Natural killer cell (primary cell): ENCODE measurements around the gene SORCS2. TPM values are rescaled to one million over a fixed set of nuclear protein-coding genes. Genes with fewer than 3 reads are reported as not detected.

Source experiments
- ATAC-seq, 3 donors: fragments of 150-1000 bp in 2 of 3; fragments of 200-7000 bp in 1 of 3; cut with Tn5 transposase; 1 replicate in 1 of 3; 2 replicates in 2 of 3; pipeline ENCODE4 v1.10.0; 2021; ENCODE audit warnings: mild to moderate bottlenecking in 2 of 3, moderate library complexity in 2 of 3
- DNase-seq, 2 donors: peaks; one replicate each; pipeline versions ENCODE4 v3.0.0 to v3.0.0-alpha.2; 2013 to 2021; ENCODE audit warnings: mixed read lengths in 1 of 2
- H3K27ac ChIP-seq: one replicate; pipeline ENCODE4 v1.5.1; 2013; ENCODE audit warnings: mild to moderate bottlenecking, low read length
- H3K27me3 ChIP-seq: one replicate; pipeline ENCODE4 v1.6.1; 2013; ENCODE audit warnings: low read length; ENCODE audit not compliant: control insufficient read depth, insufficient read depth
- H3K36me3 ChIP-seq: one replicate; pipeline ENCODE4 v1.6.1; 2013; ENCODE audit warnings: low read length; ENCODE audit not compliant: control insufficient read depth, insufficient read depth
- H3K4me1 ChIP-seq: one replicate; pipeline ENCODE4 v1.6.1; 2013; ENCODE audit warnings: low read length; ENCODE audit not compliant: control insufficient read depth, insufficient read depth
- H3K4me3 ChIP-seq: one replicate; pipeline ENCODE4 v1.5.1; 2013; ENCODE audit warnings: low read length
- H3K9me3 ChIP-seq: one replicate; pipeline ENCODE4 v1.6.1; 2013; ENCODE audit warnings: low read length; ENCODE audit not compliant: control insufficient read depth, insufficient read depth
- H3K27ac Mint-ChIP-seq, 2 donors: one replicate each; pipeline ENCODE4 v1.8.0; 2022; ENCODE audit warnings: mild to moderate bottlenecking in 2 of 2, mixed read lengths in 2 of 2, moderate library complexity in 1 of 2
- H3K27me3 Mint-ChIP-seq, 2 donors: one replicate each; pipeline ENCODE4 v1.8.0; 2022; ENCODE audit warnings: low read depth in 2 of 2, mixed read lengths in 2 of 2
- H3K36me3 Mint-ChIP-seq: one replicate; pipeline ENCODE4 v1.8.0; 2022; ENCODE audit warnings: mixed read lengths
- H3K4me1 Mint-ChIP-seq, 2 donors: one replicate each; pipeline ENCODE4 v1.8.0; 2022; ENCODE audit warnings: mixed read lengths in 2 of 2
- H3K4me3 Mint-ChIP-seq: one replicate; pipeline ENCODE4 v1.8.0; 2022; ENCODE audit warnings: mild to moderate bottlenecking, moderate library complexity, mixed read lengths
- H3K9me3 Mint-ChIP-seq, 2 donors: one replicate each; pipeline ENCODE4 v1.8.0; 2022; ENCODE audit warnings: mixed read lengths in 2 of 2
- WGBS: methylation state at CpG from one replicate; pipeline ENCODE4 v1.1.7; 2013; ENCODE audit warnings: missing lambda C conversion rate; ENCODE audit not compliant: insufficient coverage; 5-methylcytosine and 5-hydroxymethylcytosine counted together
- intact Hi-C: fragments of 100-400 bp; cut with micrococcal nuclease; formaldehyde crosslinking; loops from one replicate; pipeline ENCODE4 v1.14.2; 2022
- total RNA-seq, 4 donors: library from RNA; stranded (reverse); fragments of 120-200 nt in 1 of 4; gene quantifications; one replicate each; pipeline versions ENCODE4 v1.2.3 to v1.2.4, GENCODE V29; 2013 to 2022
- TF ChIP-seq, protein P1 (sequence below): fragments of 200-600 bp; IDR thresholded peaks from one replicate; pipeline ENCODE4 v1.8.0; 2022; ENCODE audit warnings: antibody characterized with exemption

The SORCS2 gene
- total RNA-seq, 3 donors from 2014 or later (not counting 1 experiment from before 2014, with no cell fraction given): 1.2 to 2.5 (median 1.4) TPM

DNA sequence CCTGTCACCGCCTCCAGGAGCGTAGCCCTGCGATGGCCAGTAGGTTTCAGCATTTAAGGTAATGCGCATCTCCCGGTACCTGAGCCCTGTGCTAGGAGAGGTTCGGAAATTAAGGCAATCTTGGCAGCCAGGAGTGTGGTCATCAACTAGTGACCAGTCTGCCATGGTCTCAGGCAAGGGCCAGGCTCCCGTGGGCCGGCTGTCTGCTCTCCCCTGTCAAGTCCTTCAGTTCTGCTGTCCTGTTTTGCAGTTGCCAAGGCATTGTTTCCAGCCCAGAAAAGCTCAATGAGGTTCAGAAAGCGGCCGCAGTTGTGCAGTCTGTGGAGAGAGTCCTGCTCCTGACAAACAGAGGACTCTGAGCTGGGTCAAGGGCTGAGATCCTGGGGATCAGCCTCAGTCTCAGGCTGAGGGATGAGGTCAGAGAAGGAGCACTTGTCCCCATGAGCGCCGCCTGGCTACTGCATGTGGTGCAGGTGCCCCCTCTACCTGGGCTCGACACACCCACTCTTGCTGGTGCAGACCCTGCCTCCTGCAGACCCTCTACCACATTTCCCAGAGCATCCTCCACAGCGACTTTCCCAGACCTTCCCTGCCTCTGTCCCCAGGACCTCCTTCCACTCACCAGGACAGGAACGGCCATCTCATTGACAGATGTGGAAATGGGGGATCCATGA is 295.8 kb downstream of the SORCS2 start:
- no peak overlapping the region for H3K27ac ChIP-seq
- H3K36me3 ChIP-seq: no peaks in the 10 kb centered on the region
- DNase-seq: no peak
- peaks cover 2% of the 10 kb centered on the region for H3K27me3 ChIP-seq
- H3K4me1 ChIP-seq: no peaks in the 10 kb centered on the region
- TF ChIP-seq, protein P1, sequence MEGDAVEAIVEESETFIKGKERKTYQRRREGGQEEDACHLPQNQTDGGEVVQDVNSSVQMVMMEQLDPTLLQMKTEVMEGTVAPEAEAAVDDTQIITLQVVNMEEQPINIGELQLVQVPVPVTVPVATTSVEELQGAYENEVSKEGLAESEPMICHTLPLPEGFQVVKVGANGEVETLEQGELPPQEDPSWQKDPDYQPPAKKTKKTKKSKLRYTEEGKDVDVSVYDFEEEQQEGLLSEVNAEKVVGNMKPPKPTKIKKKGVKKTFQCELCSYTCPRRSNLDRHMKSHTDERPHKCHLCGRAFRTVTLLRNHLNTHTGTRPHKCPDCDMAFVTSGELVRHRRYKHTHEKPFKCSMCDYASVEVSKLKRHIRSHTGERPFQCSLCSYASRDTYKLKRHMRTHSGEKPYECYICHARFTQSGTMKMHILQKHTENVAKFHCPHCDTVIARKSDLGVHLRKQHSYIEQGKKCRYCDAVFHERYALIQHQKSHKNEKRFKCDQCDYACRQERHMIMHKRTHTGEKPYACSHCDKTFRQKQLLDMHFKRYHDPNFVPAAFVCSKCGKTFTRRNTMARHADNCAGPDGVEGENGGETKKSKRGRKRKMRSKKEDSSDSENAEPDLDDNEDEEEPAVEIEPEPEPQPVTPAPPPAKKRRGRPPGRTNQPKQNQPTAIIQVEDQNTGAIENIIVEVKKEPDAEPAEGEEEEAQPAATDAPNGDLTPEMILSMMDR: no peak
- no peak overlapping the region for H3K4me3 ChIP-seq
- intact Hi-C loops: no loop called here
- WGBS: 84% methylated on average over 15 of the region's 15 CpGs
- no peaks in the 10 kb centered on the region for H3K9me3 ChIP-seq
- ATAC-seq: no peak
- H3K27ac Mint-ChIP-seq: no peak overlapping the region
- H3K9me3 Mint-ChIP-seq: no peaks in the 10 kb centered on the region
- H3K4me1 Mint-ChIP-seq: peaks cover 0 to 15% of the 10 kb centered on the region in 2 donors
- peaks cover 30 to 31% of the 10 kb centered on the region in 2 donors for H3K27me3 Mint-ChIP-seq
- H3K36me3 Mint-ChIP-seq: no peaks in the 10 kb centered on the region
- H3K4me3 Mint-ChIP-seq: no peak overlapping the region

DNA sequence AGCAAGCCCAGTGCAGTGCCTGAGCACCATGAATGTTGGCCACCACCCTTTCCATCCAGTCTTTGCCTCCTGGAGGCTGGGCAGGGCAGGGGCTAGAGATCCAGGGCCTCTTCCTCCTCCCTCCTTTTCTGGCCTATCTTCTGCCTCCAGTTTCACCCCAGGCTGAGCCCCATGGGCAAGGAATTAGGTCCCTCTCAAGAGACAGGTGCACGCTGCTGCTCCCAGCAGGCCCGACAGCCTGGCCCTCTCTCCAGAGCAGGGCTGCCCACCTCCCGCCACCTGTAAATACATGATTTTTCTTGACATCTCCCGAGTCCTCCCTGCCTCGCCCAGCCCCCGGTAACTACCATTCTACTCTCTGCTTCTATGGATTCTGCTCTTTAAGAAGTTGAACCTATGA is 299.6 kb downstream of the SORCS2 start:
- Histone ChIP-seq H3K4me3 (no peak overlapping the region), H3K27me3 (peaks cover 2% of the 10 kb centered on the region), H3K4me1 (no peaks in the 10 kb centered on the region), H3K27ac (no peak overlapping the region), H3K36me3 (no peaks in the 10 kb centered on the region), H3K9me3 (no peaks in the 10 kb centered on the region)
- intact Hi-C loops: no loop called here
- WGBS: 92% methylated on average over 6 of the region's 6 CpGs
- H3K27me3 Mint-ChIP-seq: peaks cover 25 to 27% of the 10 kb centered on the region in 2 donors
- H3K36me3 Mint-ChIP-seq: no peaks in the 10 kb centered on the region
- no peak overlapping the region for H3K27ac Mint-ChIP-seq
- TF ChIP-seq, protein P1: no peak
- no peaks in the 10 kb centered on the region for H3K9me3 Mint-ChIP-seq
- ATAC-seq: no peak
- peaks cover 0 to 4% of the 10 kb centered on the region in 2 donors for H3K4me1 Mint-ChIP-seq
- H3K4me3 Mint-ChIP-seq: no peak overlapping the region
- DNase-seq: no peak

DNA sequence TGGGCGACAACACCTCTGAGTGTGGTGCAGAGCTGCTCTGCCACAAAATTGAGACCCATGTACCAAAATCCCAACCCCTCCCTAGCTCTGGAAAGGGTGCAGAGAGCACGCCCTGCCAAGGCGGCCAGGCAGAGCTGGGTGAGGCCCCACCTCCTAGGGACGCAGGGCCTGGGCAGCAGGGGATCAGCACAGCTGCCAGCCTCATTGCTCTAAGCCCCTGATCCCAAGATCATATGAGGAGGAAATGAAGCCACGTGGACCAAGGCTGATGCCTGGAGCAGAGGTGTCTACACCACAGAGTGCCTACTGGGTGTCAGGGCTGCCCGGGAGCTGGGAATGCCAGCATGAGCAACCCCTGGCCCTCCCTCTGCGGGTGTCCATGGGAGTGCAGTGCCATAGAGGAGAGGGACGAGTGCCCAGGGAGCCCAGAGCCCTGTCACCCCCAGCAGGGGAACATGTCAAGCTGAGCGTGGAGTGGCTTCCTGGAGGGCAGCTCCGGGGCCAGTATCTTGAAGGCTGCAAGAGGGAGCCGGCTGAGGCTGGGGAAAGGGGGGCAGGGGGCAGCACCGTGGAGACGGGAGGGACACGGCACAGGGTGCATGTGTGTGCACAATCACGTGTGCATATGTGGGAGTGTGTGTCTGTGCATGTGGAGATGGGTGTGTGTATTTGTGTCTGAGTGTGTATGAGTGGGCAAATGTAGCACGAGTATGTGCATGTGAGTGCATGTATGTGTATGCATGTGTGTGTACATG is 306.3 kb downstream of the SORCS2 start:
- H3K36me3 ChIP-seq: no peaks in the 10 kb centered on the region
- ATAC-seq (no peak), DNase-seq (no peak)
- H3K27me3 ChIP-seq: peaks cover 3% of the 10 kb centered on the region
- no peaks in the 10 kb centered on the region for H3K9me3 ChIP-seq
- peaks cover 16% of the 10 kb centered on the region for H3K4me1 ChIP-seq
- peaks cover 13 to 18% of the 10 kb centered on the region in 2 donors for H3K27me3 Mint-ChIP-seq
- peaks cover 0 to 25% of the 10 kb centered on the region in 2 donors for H3K4me1 Mint-ChIP-seq
- H3K4me3 Mint-ChIP-seq: no peak overlapping the region
- intact Hi-C loops: no loop called here
- no peaks in the 10 kb centered on the region for H3K9me3 Mint-ChIP-seq
- WGBS: 72% methylated on average over 16 of the region's 16 CpGs
- no peak overlapping the region for H3K27ac Mint-ChIP-seq
- H3K4me3 ChIP-seq: no peak overlapping the region
- no peak overlapping the region for H3K27ac ChIP-seq
- no peaks in the 10 kb centered on the region for H3K36me3 Mint-ChIP-seq
- TF ChIP-seq, protein P1: no peak
